SKM-1 (cell line): ENCODE data around the gene APBB1IP.
"Not testable (repeated sequence)": the region's sequence is repeated elsewhere in the genome, so short reads cannot be mapped to it uniquely, and the experiment has no call there.

Source experiments
- DNase-seq: peaks from one replicate; lab custom pipeline; 2025; ENCODE audit not compliant: unreplicated experiment; lab: John Stamatoyannopoulos, UW

APBB1IP gene

DNA sequence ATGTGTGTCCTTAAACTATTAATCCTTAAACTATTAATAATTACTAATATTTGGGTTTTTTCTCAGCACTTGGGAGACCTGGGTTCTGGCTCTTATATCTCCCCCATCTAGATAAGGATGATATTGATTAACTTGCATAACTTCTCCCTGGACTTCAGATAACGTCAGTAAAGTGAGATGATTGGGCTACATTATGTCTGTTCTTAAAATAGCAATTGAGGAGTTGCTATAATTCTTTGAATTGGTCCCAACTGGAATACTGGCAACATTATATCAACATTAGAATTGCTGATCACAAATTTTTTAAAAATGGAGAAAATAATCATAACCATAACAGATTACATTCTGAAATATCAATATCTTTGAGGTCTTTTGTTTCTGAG, 1.9 kb downstream of the APBB1IP start:
- DNase-seq, result no peak

DNA sequence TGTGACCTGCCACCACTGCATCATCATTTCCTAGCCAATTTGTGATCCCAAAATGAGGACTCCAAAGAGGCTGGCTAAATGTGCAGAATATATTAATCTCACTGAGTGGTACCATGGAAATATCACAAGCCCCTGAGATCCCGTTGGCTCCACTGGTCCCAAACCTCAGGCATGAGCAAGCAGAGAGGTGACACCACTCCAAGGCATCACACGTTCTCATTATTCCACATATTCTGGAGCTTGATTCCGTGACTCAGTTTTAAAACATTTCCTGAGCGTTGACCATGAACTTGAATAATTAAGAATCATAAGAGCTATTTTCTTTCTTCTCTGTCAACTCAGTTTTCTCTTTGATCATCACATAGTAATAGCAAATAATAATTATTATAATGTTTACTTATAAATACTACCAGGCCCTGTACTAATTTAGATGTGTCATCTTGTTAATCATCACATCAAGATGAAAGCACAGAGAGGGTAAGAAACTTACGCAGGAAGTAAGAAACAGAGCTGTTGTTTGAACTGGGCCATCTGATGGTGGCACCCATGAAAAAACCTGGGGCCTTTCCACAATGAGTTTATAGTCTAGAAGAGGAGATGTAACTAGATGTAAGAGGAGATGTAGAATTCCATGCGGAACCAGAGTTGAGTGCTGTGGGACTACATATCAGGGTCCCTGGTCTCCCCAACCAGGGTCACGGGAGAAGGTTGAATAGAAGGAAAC, 3.5 kb downstream of the APBB1IP start:
- DNase-seq, result no peak

DNA sequence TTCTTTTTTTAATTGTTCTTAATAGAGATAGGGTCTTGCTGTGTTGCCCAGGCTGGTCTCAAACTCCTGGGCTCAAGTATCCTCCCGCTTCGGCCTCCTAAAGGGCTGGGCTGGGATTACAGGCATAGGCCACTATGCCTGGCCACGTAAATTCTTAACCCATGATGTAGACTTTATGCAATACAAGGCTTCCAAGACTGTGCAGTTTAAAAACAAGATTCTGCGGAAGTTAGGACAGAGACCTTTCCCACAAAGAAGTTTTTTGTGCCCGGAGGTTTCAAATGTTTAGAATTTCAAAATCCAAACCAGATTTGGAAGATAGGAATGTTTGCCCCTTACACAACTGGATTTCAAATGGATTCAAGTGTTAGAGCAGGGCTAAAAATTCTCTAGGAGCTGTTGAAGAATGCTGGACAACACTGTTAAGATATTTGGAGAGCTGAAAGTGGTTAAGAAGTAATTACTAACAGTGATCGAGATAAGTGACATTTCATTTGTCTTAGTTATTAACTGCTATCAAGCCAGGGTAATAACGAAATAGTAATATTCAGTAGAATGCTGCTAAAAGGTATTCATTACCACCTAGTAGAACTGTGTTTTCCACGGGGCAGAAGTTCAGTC, 7.4 kb downstream of the APBB1IP start:
- no peak for DNase-seq

DNA sequence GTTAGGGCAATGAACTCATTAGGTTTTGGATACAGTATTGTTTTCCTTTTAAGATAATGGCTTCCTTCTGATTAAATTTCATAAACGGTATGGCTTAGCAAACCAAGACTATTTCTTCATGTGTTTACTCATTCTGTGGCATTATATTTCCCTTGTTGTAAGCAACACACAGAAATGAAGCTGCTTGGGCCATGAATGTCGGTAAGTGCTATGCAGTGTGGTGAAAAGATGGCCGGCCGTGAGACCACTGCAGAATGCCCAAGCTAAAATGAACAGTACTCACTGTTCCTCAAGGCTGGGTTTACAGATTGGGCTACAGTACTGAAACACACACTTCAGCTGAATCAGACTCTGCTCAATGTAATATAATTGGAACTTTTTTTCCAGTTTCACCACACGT, 8.1 kb downstream of the APBB1IP start:
- no peak for DNase-seq

DNA sequence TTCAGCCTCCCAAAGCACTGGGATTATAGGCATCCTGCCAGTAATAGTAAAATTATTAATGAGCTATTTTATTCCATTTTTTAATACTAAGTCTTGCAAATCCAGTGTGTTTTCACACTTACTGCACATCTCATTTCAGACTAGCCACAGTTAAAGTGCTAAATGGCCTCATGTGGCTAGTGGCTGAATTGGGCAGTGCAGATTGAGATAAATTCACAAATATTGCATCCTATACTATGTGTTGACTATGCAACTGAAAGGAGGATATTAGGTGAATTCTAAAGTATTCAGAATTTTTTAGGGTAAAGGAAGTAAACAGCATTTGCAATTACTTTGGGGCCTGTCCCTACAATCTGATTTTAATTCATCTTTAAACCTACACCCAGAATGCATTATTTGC, 10.2 kb downstream of the APBB1IP start:
- DNase-seq, result no peak

DNA sequence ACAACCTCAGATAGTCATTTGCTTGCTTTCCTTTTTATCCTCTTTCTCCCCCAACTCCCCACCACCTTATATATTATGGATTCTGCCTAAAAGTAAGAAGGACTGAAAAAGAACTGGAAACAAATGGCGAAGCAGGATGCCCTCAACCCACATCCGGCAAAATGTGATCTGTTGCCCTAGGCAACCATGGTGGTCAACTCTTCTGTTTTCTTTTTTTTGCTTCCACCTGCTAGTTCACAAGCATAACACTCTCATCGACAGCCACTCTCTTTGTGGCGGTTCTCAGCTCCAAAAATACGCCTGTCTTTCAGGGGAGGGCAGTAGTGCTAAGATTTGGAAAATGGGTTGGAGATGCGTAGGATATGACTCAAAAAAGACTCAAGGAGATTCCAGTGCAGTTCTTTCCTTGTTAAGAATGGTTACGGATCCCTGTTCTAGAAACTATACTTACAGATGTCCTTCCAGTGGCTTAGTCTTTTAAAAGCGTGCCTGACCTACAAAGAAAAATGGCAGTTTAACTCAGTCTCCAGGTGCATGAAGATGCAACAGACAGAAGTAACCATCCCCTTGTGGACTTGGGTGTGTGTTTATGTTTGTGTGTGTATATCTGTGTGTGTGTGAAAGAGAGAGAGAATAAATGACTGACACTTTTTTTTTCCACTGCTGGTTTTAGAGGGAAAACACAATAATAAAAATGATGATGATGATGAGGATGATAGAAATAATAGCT, 10.7 kb downstream of the APBB1IP start:
- no peak for DNase-seq

DNA sequence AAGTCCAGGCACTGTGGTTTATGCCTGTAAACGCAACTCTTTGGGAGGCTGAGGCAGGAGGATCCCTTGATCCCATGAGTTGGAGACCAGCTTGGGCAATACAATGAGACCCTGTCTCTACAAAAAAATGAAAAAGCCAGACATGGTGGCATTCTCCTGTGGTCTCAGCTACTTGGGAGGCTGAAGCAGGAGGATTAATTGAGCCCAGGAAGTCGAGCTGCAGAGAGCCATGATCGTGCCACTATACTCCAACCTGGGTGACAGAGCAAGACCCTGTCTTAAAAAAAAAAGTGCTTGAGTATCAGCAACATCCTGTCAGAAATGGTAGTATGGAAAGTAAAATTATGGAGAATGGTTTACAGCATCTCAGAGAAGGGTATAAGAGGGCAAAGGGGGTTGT, 11.6 kb downstream of the APBB1IP start:
- no peak for DNase-seq

DNA sequence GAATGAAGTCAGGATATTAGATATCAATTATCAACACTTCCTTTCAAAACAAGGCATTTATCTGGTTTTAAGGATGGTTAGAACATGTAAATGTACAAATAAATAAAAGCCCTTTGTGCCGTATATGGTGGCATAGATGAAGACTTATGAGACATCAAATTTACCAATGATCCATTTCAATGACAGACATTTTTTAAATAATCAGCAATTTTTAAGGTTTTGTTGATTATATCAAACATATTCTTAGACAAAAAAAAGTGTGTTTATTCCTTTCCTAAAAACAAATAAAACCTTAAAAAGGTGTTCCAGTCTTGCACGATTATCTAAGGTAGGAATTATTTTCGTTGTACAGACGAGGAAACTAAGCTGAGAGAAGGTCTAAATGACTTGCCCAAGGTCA, 13.8 kb downstream of the APBB1IP start:
- DNase-seq, result no peak

DNA sequence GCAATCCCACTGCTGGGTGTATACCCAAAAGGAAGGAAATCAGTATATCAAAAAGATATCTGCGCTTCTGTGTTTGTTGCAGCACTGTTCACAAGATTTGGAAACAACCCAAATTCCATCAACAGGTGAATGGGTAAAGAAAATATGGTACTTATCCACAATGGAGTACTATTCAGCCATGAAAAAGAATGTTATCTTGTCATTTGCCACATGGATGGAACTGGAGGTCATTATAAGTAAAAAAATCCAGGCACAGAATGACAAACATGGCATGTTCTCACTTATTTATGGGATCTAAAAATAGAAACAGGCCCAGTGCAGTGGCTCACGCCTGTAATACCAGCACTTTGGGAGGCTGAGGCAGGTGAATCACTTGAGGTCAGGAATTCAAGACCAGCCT, 15.7 kb downstream of the APBB1IP start:
- no peak for DNase-seq

DNA sequence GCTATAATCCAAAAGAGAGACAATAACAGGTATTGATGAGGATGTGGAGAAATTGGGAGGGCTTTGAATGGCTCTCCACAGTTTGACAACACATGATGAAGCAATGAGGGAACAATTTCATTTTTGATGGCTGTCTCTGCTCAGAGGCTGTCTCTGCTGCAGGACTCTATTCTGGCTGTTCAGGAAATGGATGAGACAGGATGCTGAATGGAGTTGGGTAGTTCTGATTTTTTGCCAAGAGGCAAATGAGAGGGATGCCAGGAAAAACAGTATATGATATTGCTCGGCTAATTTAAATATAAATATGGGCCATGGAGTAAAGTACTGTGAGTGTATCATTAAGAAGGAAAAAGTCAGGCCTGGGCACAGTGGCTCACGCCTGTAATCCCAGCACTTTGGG, 16.8 kb downstream of the APBB1IP start:
- DNase-seq, result no peak

DNA sequence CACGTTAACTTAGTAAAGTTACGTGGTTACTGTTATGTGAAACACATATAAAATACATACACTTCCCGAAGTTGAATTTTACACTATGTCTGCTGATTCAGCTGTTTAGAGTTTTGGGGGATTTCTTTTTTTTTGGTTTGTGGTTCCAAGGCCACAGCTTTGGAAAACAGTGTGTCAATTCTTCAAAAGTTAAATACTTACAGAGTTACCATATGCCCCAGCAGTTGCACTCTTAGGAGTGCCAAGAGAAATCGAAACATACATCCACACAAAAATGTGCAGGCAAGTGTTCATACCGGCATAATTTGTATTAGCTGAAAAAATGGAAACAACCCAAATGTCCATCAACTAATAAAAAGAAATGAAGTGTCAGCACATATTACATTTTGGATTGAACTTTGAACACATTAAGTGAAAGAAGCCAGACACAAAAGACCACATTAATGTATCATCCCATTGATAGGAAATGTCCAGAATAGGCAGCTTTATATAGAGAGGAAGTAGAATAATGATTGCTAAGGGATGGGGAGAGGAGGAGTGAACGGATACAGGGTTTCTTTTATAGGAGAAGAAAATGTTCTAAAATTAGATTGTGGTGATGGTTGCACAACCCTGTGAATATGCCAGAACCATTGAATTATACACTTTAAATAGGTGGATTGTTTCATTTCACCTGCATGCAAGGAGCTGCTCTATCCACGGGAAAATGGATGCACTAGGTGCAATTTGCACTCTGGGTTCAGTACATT, 17.6 kb downstream of the APBB1IP start:
- no peak for DNase-seq

DNA sequence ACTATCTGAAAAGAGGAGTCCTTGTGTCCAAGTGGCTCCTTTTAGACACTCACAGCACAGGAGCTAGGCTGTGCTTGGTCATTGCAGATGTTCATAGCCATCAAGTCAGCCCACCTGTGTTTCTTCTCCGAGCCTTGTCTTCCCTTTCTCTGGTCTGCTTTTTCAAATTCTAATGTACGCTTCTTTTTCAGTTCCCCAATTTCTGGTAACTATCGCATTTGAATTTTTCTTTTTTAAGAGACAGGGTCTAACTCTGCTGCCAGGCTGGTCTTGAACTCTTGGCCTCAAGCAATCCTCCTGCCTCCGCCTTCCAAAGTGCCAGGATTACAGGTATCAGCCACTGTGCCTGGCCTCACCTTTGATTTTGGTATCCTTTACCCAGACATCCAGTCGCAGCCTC, 18.9 kb downstream of the APBB1IP start:
- no peak for DNase-seq

DNA sequence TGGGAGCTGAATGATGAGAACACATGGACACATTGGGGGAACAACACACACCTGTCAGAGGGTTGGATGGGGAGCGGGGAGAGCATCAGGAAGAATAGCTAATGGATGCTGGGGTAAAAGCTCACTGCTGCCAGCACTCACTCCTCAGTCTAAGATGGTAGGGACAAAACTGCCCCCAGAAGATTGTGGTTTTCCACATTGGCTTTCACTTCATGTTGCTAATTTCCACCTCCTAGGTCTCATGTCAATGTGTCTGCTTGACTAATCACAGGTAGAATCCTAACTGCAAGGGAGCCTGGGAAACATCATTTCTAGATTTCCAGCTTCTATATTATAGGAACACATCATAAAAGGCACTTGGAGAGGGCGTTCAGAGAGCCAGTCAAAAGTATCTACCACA, 22.6 kb downstream of the APBB1IP start:
- DNase-seq, result no peak

DNA sequence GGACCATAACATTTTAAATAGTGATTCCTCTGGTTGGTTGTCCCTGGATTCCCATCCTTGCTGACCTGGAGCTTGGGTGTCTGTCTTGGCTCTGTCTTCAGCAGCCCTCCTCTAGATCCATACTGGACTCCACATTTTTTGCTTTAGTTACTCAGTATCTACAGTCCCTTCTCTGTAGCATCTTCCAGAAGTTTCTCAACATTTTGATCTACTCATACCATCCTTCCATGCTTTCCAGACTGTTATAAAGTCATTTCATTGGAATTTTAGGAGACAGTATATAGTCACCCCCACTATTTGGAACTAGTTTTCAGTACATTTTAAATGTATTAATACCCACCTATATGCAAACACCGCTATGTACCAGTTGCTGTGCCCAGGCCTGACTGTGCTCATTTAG, 25.8 kb downstream of the APBB1IP start:
- no peak for DNase-seq

DNA sequence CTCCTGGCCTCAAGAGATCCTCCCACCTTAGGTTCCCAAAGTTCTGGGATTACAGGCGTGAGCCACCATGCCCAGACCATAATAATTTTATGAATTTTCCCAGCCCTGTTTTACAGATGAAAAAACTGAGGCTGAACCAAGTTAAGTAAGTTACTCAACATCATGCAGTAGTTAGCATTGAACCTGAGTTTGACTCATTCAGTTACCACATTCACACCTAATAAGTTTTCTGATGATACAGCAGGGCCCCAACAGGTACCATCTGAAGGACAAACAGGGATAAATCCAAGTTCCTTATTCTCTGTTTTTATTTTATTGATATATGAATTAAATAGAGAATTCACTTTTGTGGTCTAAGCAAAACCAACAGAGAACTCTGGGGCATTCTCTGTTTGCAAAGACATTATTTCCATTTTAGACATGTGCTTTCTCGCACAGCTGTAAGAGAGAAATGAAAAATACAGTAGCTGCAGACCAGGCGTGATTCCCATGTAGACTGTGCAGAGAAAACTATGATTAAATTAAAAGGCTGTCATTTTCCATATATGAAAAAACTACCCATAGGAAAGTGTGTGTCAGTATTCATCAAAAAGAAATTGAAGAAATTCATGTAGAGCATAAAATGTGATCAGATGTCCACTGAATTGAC, 26.6 kb downstream of the APBB1IP start:
- DNase-seq, result no peak

DNA sequence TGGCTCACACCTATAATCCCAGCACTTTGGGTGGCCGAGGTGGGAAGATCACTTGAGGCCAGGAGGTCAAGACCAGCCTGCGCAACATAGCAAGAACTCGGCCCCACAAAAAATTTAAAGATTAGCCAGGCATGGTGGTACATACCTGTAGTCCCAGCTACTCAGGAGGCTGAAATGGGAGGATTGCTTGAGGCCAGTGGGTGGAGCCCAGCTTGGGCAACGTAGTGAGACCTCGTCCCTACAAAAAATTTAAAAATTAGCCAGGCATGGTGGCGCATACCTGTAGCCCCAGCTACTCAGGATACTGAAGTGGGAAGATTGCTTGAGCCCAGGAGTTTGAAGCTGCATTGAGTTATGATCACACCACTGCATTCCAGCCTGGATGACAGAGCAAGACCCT, 28.4 kb downstream of the APBB1IP start:
- not testable (repeated sequence) for DNase-seq

DNA sequence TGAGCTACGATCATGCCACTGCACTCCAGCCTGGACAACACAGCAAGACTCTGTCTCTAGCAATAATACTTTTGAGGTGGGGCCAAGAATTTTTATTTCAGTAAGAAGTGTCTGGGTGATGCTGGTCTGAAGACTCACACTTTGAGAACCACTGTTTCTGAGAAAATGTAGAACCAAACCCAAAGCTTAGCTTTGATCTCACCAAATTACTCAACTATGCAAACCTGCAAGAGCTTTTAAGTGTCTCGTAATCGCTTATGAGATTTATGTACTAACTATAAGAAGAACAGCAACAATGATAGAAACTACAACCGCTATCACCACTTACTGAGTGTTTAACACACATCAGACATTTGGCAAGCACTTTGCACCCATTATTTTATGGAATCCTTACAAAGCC, 29.5 kb downstream of the APBB1IP start:
- DNase-seq, result no peak

DNA sequence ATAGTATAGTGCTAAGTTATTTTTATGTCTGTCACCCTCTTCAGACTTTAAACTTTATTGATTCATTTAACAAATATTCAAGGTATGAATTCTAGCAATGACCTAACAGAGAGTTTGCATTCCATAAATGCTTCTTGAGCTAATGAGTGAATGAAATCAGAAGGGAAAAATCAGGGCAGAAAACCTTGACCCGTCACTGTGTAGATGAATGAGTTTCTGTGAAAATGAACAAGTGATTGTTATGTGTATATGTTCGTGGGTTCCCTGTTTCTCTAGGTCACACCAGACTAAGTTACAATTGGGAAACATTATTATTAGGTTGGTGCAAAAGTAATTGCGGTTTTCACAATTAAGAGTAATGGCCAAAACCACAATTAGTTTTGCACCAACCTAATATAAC, 30.1 kb downstream of the APBB1IP start:
- no peak for DNase-seq

DNA sequence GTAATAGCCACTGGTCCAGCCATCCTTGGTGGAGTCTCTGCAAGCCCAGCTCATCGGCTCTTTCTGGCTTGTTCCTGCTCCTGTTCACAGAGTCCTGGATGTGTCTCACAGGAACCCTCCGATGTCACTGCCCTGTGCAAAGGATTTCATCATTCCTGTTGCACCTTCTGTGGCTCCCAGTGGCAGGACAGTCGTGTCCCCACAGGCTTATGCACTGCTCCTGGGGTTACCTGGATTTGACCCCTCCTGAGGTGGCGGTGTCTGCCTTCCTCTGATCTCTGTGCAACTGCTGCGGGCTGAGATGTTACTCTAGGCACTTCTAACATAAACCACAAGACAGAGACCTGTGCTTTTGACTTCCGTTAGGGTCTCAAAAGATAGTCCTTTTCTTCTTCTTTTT, 30.6 kb downstream of the APBB1IP start:
- DNase-seq, result no peak

DNA sequence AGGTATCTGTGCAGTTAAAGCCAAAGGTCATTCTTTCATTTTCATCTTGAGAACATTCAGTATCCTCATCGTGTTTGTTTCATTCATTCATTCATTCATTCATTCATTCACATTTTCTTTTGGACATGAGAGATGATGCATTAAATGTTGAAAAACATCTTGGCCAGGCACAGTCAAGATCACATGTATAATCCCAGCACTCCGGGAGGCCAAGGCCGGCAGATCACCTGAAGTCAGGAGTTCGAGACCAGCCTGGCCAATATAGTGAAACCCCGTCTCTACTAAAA, 34.3 kb downstream of the APBB1IP start:
- DNase-seq, result no peak

DNA sequence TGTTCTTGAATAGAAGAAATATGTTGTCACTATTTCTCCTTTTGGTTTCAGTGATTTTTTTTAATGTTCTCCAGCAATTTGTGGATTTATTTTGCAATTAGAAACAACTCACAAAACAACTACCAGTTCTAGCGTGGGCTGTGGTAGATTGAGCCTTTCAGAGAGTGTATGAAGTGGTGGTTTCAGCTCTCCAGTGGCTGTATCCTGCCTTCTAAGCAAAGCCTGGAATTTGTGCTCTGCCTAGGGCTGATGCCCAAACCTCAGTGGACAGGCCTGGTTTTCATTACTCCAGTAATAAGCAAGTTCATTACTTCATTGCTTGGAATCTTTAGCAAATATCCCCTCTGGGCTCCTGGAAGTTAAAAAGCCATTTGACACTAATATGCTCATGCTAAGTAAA, 35.9 kb downstream of the APBB1IP start:
- no peak for DNase-seq
